ENCODE results near the gene HIF3A. TPM values are rescaled to one million over a fixed set of nuclear protein-coding genes. Genes with fewer than 3 reads are reported as not detected.

Gene HIF3A
- total RNA-seq, 2 donors from 2014 or later, result 41.6 to 71.9 TPM

DNA sequence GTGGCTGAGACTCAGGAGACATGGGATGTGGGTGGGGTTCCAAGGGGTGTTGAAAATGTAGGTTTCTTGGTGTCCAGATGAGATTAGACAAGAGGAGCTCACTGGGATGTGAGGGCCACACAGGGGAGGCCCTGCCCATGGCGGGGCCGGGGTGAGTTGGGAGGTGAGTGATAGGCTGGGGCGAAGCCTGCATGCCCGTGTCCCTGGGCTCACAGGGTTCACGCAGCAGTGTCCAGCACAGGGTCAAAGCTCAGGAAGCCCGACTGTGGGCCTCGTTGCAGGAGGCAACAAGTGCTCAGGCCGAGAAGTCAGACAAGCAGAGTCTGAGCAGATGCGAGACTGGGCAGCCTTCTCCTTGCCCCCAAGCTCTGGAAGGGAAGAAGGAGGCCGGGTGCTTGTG, 89.3 kb downstream of the HIF3A start:
- Mint-ChIP-seq H3K27ac (no peak overlapping the region), H3K27me3 (ENCODE audit: insufficient read depth) (peaks cover 1% of the 10 kb centered on the region), H3K4me3 (no peak overlapping the region), H3K9me3 (no peaks in the 10 kb centered on the region), H3K36me3 (ENCODE audit: low read depth) (peaks cover 81% of the 10 kb centered on the region), H3K4me1 (no peaks in the 10 kb centered on the region)
- TF ChIP-seq CTCF (conservative IDR thresholded peaks at IDR 0.05), result no peak
- H3K4me3 ChIP-seq (ENCODE audit: low read length), result no peak overlapping the region
- H3K27ac ChIP-seq (ENCODE audit: low read depth, low read length), result no peak overlapping the region
- no peak for DNase-seq
- H3K36me3 ChIP-seq (ENCODE audit: control insufficient read depth, insufficient read depth, low read length), result peaks cover 84% of the 10 kb centered on the region
- H3K9me3 ChIP-seq (ENCODE audit: control insufficient read depth, low read length), result no peaks in the 10 kb centered on the region
- whole genome bisulfite sequencing, 2 experiments (ENCODE audit: insufficient coverage in 1 of 2, insufficient read length in 1 of 2), result 92 to 95% methylated on average over 6 to 10 of the region's 10 CpGs
- H3K4me1 ChIP-seq (ENCODE audit: control insufficient read depth, insufficient read depth, low read length), result no peaks in the 10 kb centered on the region
- H3K9ac ChIP-seq (ENCODE audit: extremely low read depth, low read length, poor library complexity, severe bottlenecking), result no peak overlapping the region
- no peaks in the 10 kb centered on the region for H3K27me3 ChIP-seq (ENCODE audit: control insufficient read depth, insufficient read depth, low read length, poor library complexity, severe bottlenecking)

DNA sequence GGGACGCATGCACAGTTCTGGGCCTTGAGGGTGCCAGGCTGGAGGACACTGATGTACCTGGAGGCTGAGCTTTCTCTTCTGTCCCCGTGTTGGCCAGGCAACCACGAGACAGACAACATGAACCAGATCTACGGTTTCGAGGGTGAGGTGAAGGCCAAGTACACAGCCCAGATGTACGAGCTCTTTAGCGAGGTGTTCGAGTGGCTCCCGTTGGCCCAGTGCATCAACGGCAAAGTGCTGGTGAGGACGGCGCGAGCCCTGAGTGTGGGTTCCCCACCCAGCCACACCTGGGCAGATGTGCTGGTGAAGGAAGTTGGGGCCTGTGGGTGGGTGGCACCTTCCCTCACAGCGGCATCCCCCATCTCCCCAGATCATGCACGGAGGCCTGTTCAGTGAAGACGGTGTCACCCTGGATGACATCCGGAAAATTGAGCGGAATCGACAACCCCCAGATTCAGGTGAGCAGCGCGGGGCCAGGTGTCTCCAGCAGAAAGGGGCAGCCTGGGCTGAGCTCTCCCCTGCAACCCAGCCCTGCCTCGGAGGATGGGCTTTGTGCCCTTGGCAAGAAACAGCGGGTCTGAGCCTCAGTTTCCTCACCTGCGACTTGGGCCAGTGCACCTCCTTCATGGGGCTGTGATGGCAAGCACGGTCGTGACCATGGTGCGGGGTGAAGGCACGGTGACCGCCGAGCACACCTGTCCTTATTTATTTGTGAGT, 90.3 kb downstream of the HIF3A start:
- Histone ChIP-seq H3K36me3 (ENCODE audit: control insufficient read depth, insufficient read depth, low read length) (peaks cover 79% of the 10 kb centered on the region), H3K4me1 (ENCODE audit: control insufficient read depth, insufficient read depth, low read length) (no peaks in the 10 kb centered on the region), H3K27ac (ENCODE audit: low read depth, low read length) (no peak overlapping the region), H3K9me3 (ENCODE audit: control insufficient read depth, low read length) (no peaks in the 10 kb centered on the region), H3K9ac (ENCODE audit: extremely low read depth, low read length, poor library complexity, severe bottlenecking) (no peak overlapping the region), H3K27me3 (ENCODE audit: control insufficient read depth, insufficient read depth, low read length, poor library complexity, severe bottlenecking) (no peaks in the 10 kb centered on the region), H3K4me3 (ENCODE audit: low read length) (no peak overlapping the region)
- 95 to 96% methylated on average over 9 to 30 of the region's 30 CpGs for WGBS, 2 experiments (ENCODE audit: insufficient coverage in 1 of 2, insufficient read length in 1 of 2)
- Mint-ChIP-seq H3K27me3 (ENCODE audit: insufficient read depth) (peaks cover 1% of the 10 kb centered on the region), H3K4me3 (no peak overlapping the region), H3K27ac (no peak overlapping the region), H3K9me3 (no peaks in the 10 kb centered on the region), H3K4me1 (no peaks in the 10 kb centered on the region), H3K36me3 (ENCODE audit: low read depth) (peaks cover 78% of the 10 kb centered on the region)
- no peak for DNase-seq
- TF ChIP-seq CTCF (conservative IDR thresholded peaks at IDR 0.05), result no peak

DNA sequence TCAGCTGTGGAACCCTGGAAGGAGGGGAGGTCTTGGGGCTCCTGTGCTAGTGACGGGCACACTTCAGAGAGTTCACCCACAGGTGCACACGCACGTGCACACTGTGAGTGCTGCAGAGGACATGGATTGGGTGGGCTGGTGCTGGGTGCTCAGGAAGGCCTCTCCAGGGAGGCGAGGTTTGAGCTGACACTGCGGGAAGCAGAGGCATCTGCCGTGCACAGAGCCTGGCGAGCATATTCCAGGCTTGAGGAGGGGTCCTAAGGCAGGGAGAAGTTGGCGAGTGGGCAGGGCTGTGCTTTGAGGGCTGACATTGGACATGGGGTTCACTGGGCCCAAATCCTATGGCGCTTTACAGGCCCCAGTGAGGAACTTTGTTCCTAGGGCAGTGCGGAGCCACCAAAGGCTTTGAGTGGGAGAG, 90.9 kb downstream of the HIF3A start:
- Histone ChIP-seq H3K9ac (ENCODE audit: extremely low read depth, low read length, poor library complexity, severe bottlenecking) (no peak overlapping the region), H3K27ac (ENCODE audit: low read depth, low read length) (no peak overlapping the region), H3K36me3 (ENCODE audit: control insufficient read depth, insufficient read depth, low read length) (peaks cover 73% of the 10 kb centered on the region), H3K9me3 (ENCODE audit: control insufficient read depth, low read length) (no peaks in the 10 kb centered on the region), H3K4me3 (ENCODE audit: low read length) (no peak overlapping the region), H3K27me3 (ENCODE audit: control insufficient read depth, insufficient read depth, low read length, poor library complexity, severe bottlenecking) (no peaks in the 10 kb centered on the region), H3K4me1 (ENCODE audit: control insufficient read depth, insufficient read depth, low read length) (no peaks in the 10 kb centered on the region)
- Mint-ChIP-seq H3K4me3 (no peak overlapping the region), H3K27me3 (ENCODE audit: insufficient read depth) (peaks cover 1% of the 10 kb centered on the region), H3K4me1 (no peaks in the 10 kb centered on the region), H3K27ac (no peak overlapping the region), H3K36me3 (ENCODE audit: low read depth) (peaks cover 75% of the 10 kb centered on the region), H3K9me3 (no peaks in the 10 kb centered on the region)
- TF ChIP-seq CTCF (conservative IDR thresholded peaks at IDR 0.05), result no peak
- 91 to 97% methylated on average over 4 to 10 of the region's 10 CpGs for WGBS, 2 experiments (ENCODE audit: insufficient coverage in 1 of 2, insufficient read length in 1 of 2)
- no peak for DNase-seq

Measured in endodermal cell (in vitro differentiated cells).